IMR-90 (cell line): ENCODE measurements around the gene NEMP1. TPM values are rescaled to one million over a fixed set of nuclear protein-coding genes. Genes with fewer than 3 reads are reported as not detected.

Source experiments
- ATAC-seq: fragments of 200-7000 bp; cut with Tn5 transposase; 2 replicates; pipeline ENCODE4 v1.9.1; 2020; ENCODE audit warnings: low read depth, mild to moderate bottlenecking, moderate library complexity
- BruUV-seq: library from RNA; stranded (reverse); fragments of 400-500 nt; replicated peaks from 2 replicates; lab custom pipeline; 2021; lab: Mats Ljungman, UMichigan
- CTCF ChIA-PET: fragments of 300-600 bp; formaldehyde crosslinking; extraction: SDS; loops from one replicate; lab custom pipeline; 2021; ENCODE audit warnings: antibody characterized with exemption; lab: Yijun Ruan, JAX
- POLR2A ChIA-PET: fragments of 300-600 bp; sonication (Branson Sonifier 250); formaldehyde crosslinking; loops from one replicate; lab custom pipeline; 2022; ENCODE audit warnings: antibody characterized with exemption; ENCODE audit not compliant: unreplicated experiment; lab: Charles Lee
- DNase-seq: peaks from one replicate; pipeline ENCODE4 v3.0.0; 2013
- H2AFZ ChIP-seq: replicated peaks from 2 replicates; pipeline ENCODE3; 2013; ENCODE audit warnings: low read length, mild to moderate bottlenecking; ENCODE audit not compliant: poor library complexity
- H2AK5ac ChIP-seq: 2 replicates; pipeline ENCODE4 v1.6.1; 2013; ENCODE audit warnings: low read depth, low read length, inconsistent platforms
- H2AK9ac ChIP-seq: replicated peaks from 2 replicates; pipeline ENCODE3; 2013; ENCODE audit warnings: mild to moderate bottlenecking, low read depth, low read length, moderate library complexity; ENCODE audit not compliant: poor library complexity
- H2BK120ac ChIP-seq: 2 replicates; pipeline ENCODE4 v1.6.1; 2013; ENCODE audit warnings: low read depth, low read length, inconsistent platforms
- H2BK15ac ChIP-seq: 3 replicates; pipeline ENCODE4 v1.6.1; 2013; ENCODE audit warnings: low read depth, low read length, inconsistent platforms
- H2BK20ac ChIP-seq: 2 replicates; pipeline ENCODE4 v1.6.1; 2013; ENCODE audit warnings: low read depth, mild to moderate bottlenecking, inconsistent platforms, low read length, moderate library complexity
- H2BK5ac ChIP-seq: 2 replicates; pipeline ENCODE4 v1.6.1; 2013; ENCODE audit warnings: mild to moderate bottlenecking, low read depth, low read length, inconsistent platforms; ENCODE audit not compliant: poor library complexity, severe bottlenecking
- H3K14ac ChIP-seq: replicated peaks from 2 replicates; pipeline ENCODE4 v1.6.1; 2013; ENCODE audit warnings: low read depth, low read length, inconsistent platforms
- H3K18ac ChIP-seq: 2 replicates; pipeline ENCODE4 v1.6.1; 2013; ENCODE audit warnings: low read depth, low read length, control low read depth
- H3K23ac ChIP-seq: 2 replicates; pipeline ENCODE4 v1.6.1; 2013; ENCODE audit warnings: low read depth, low read length, inconsistent platforms
- H3K27ac ChIP-seq: 2 replicates; pipeline ENCODE4 v1.5.1; 2013; ENCODE audit warnings: mild to moderate bottlenecking, control low read depth, low read length; ENCODE audit not compliant: insufficient read depth
- H3K27me3 ChIP-seq: 2 replicates; pipeline ENCODE4 v1.6.1; 2013; ENCODE audit warnings: low read length; ENCODE audit not compliant: control insufficient read depth, insufficient read depth
- H3K36me3 ChIP-seq: 2 replicates; pipeline ENCODE4 v1.6.1; 2013; ENCODE audit warnings: low read length, mixed read lengths; ENCODE audit not compliant: control insufficient read depth, insufficient read depth
- H3K4ac ChIP-seq: 2 replicates; pipeline ENCODE4 v1.6.1; 2013; ENCODE audit warnings: low read depth, low read length, inconsistent platforms
- H3K4me1 ChIP-seq: 2 replicates; pipeline ENCODE4 v1.6.1; 2013; ENCODE audit warnings: low read length, mixed read lengths; ENCODE audit not compliant: control insufficient read depth, insufficient read depth
- H3K4me2 ChIP-seq: 2 replicates; pipeline ENCODE4 v1.6.1; 2013; ENCODE audit warnings: low read depth, mild to moderate bottlenecking, control low read depth, low read length, moderate library complexity
- H3K4me3 ChIP-seq: 2 replicates; pipeline ENCODE4 v1.5.1; 2013; ENCODE audit warnings: low read depth, mild to moderate bottlenecking, control low read depth, low read length, moderate library complexity; ENCODE audit not compliant: insufficient read depth
- H3K56ac ChIP-seq: 2 replicates; pipeline ENCODE4 v1.6.1; 2013; ENCODE audit warnings: low read length, inconsistent platforms; ENCODE audit not compliant: insufficient read depth; ENCODE audit errors: extremely low read depth
- H3K79me1 ChIP-seq, 2 experiments: 2 replicates each; pipeline ENCODE4 v1.6.1; 2013; ENCODE audit warnings: low read length in 2 of 2, inconsistent platforms in 1 of 2, low read depth in 1 of 2
- H3K9ac ChIP-seq: 2 replicates; pipeline ENCODE4 v1.6.1; 2013; ENCODE audit warnings: low read depth, low read length, control low read depth
- H3K9me1 ChIP-seq: 2 replicates; pipeline ENCODE4 v1.6.1; 2013; ENCODE audit warnings: low read length, inconsistent platforms; ENCODE audit not compliant: insufficient read depth
- H3K9me3 ChIP-seq: 2 replicates; pipeline ENCODE4 v1.6.1; 2013; ENCODE audit warnings: low read length; ENCODE audit not compliant: control insufficient read depth, insufficient read depth
- H4K20me1 ChIP-seq: 2 replicates; pipeline ENCODE4 v1.6.1; 2013; ENCODE audit warnings: low read length, inconsistent platforms; ENCODE audit not compliant: insufficient read depth
- H4K5ac ChIP-seq: 2 replicates; pipeline ENCODE4 v1.6.1; 2013; ENCODE audit warnings: mild to moderate bottlenecking, low read depth, low read length, control low read depth
- H4K8ac ChIP-seq, 2 experiments: 2 replicates each; pipeline ENCODE4 v1.6.1; 2013; ENCODE audit warnings: low read depth in 2 of 2, low read length in 2 of 2, control low read depth in 1 of 2, inconsistent platforms in 1 of 2
- H4K91ac ChIP-seq: 2 replicates; pipeline ENCODE4 v1.6.1; 2013; ENCODE audit warnings: low read depth, low read length, inconsistent platforms; ENCODE audit not compliant: insufficient read depth
- BHLHE40 ChIP-seq: fragments of 150-350 bp; IDR thresholded peaks from 2 replicates; pipeline ENCODE4 v1.6.1; 2016; ENCODE audit warnings: mild to moderate bottlenecking, low read depth, low read length
- CEBPB ChIP-seq: IDR thresholded peaks from 2 replicates; pipeline ENCODE4 v1.6.1; 2012; ENCODE audit warnings: low read depth, low read length, improper control_type of control experiment
- CHD1 ChIP-seq: IDR thresholded peaks from 2 replicates; pipeline ENCODE4 v1.6.1; 2012; ENCODE audit warnings: low read depth, low read length, improper control_type of control experiment
- CTCF ChIP-seq: conservative IDR thresholded peaks from 2 replicates; pipeline ENCODE4 v1.5.1; 2012; ENCODE audit warnings: mild to moderate bottlenecking, low read depth, low read length, improper control_type of control experiment
- FOS ChIP-seq: fragments of 150-350 bp; IDR thresholded peaks from 2 replicates; pipeline ENCODE4 v1.6.1; 2016; ENCODE audit warnings: low read depth, low read length
- MAFK ChIP-seq: IDR thresholded peaks from 2 replicates; pipeline ENCODE4 v1.6.1; 2012; ENCODE audit warnings: low read depth, low read length, improper control_type of control experiment
- MAZ ChIP-seq: IDR thresholded peaks from 2 replicates; pipeline ENCODE4 v1.6.1; 2012; ENCODE audit warnings: low read depth, mild to moderate bottlenecking, low read length, improper control_type of control experiment, moderate library complexity, borderline replicate concordance
- MXI1 ChIP-seq: IDR thresholded peaks from 2 replicates; pipeline ENCODE4 v1.6.1; 2012; ENCODE audit warnings: low read depth, mild to moderate bottlenecking, low read length, moderate library complexity, borderline replicate concordance
- NFE2L2 ChIP-seq: fragments of 150-350 bp; IDR thresholded peaks from 2 replicates; pipeline ENCODE4 v1.6.1; 2016; ENCODE audit warnings: low read depth, mild to moderate bottlenecking, low read length
- POLR2A ChIP-seq: IDR thresholded peaks from 2 replicates; pipeline ENCODE4 v1.6.1; 2012; ENCODE audit warnings: mild to moderate bottlenecking, low read depth, low read length
- RAD21 ChIP-seq: IDR thresholded peaks from 2 replicates; pipeline ENCODE4 v1.6.1; 2012; ENCODE audit warnings: low read length, improper control_type of control experiment
- RCOR1 ChIP-seq: IDR thresholded peaks from 2 replicates; pipeline ENCODE4 v1.6.1; 2012; ENCODE audit warnings: mild to moderate bottlenecking, low read length, improper control_type of control experiment; ENCODE audit not compliant: insufficient replicate concordance
- RFX5 ChIP-seq: IDR thresholded peaks from 2 replicates; pipeline ENCODE4 v1.8.0; 2012; ENCODE audit warnings: low read depth, mild to moderate bottlenecking, low read length, moderate library complexity
- SMC3 ChIP-seq: fragments of 150-350 bp; IDR thresholded peaks from 2 replicates; pipeline ENCODE4 v1.6.1; 2016; ENCODE audit warnings: low read depth, mild to moderate bottlenecking, antibody characterized with exemption, low read length, moderate library complexity
- USF2 ChIP-seq: fragments of 150-350 bp; IDR thresholded peaks from 2 replicates; pipeline ENCODE4 v1.6.1; 2017; ENCODE audit warnings: mild to moderate bottlenecking, antibody characterized with exemption, low read length, low read depth
- WGBS, 2 experiments: methylation state at CpG; one replicate each; pipeline versions ENCODE4 v1.1.5 to v1.1.7; 2013; ENCODE audit warnings: missing lambda C conversion rate in 2 of 2; ENCODE audit not compliant: insufficient read length in 1 of 2; ENCODE audit errors: extremely low coverage in 2 of 2; 5-methylcytosine and 5-hydroxymethylcytosine counted together
- dilution Hi-C: fragments of 300-500 bp; cut with HindIII; formaldehyde crosslinking; loops from one replicate; pipeline ENCODE4 v1.14.3; 2018; ENCODE audit warnings: low sequenced_read_pairs; ENCODE audit not compliant: unreplicated experiment
- in situ Hi-C: fragments of 300-500 bp; cut with MboI; formaldehyde crosslinking; loops from 3 replicates; pipeline ENCODE4 v1.14.3; 2019; ENCODE audit warnings: low sequenced_read_pairs, inconsistent platforms, mixed read lengths
- intact Hi-C: fragments of 100-400 bp; cut with micrococcal nuclease; formaldehyde crosslinking; loops from 2 replicates; pipeline ENCODE4 v1.10.0; 2022
- polyA plus RNA-seq, 3 experiments: library from polyadenylated mRNA; depleted of rRNA; stranded (reverse); fragments of >200 nt; gene quantifications; 2 replicates each; pipeline ENCODE4 v1.2.3, GENCODE V29; 2012; ENCODE audit warnings: low replicate concordance in 1 of 3
- total RNA-seq: library from RNA; depleted of rRNA; stranded (reverse); fragments of >200 nt; gene quantifications from 2 replicates; pipeline ENCODE4 v1.2.3, GENCODE V29; 2012
- TF ChIP-seq, protein P1 (sequence below): fragments of 150-350 bp; IDR thresholded peaks from 2 replicates; pipeline ENCODE4 v1.6.1; 2016; ENCODE audit warnings: low read depth, mild to moderate bottlenecking, low read length, moderate library complexity, borderline replicate concordance

Gene NEMP1
- total and polyA plus RNA-seq, 2 of the 4 experiments (the other 2 are of a cell fraction), result 8.9 to 10.9 TPM

GRCh38 chr12:57116580-57117281 is 38.1 kb upstream of the NEMP1 start:
- WGBS, 2 experiments, result 84% methylated on average over 4 of the region's 5 CpGs; no CpG with 5 or more reads in 1 of the 2 experiments
- no peak overlapping the region for H2BK5ac ChIP-seq
- dilution Hi-C loops, result no loop called here
- H3K9ac ChIP-seq, result no peak overlapping the region
- DNase-seq, result no peak
- intact Hi-C loops, result no loop called here
- H3K4ac ChIP-seq, result no peak overlapping the region
- CTCF ChIA-PET, result no interaction called here
- H3K4me1 ChIP-seq, result peaks cover 8% of the 10 kb centered on the region
- no peak overlapping the region for H2BK15ac ChIP-seq
- H3K27ac ChIP-seq, result no peak overlapping the region
- H3K79me1 ChIP-seq, result 0 out of 4 replicates have a peak, but pooled peaks cover 0 to 3% of the 10 kb centered on the region in 2 experiments
- H3K9me3 ChIP-seq, result no peaks in the 10 kb centered on the region
- peaks cover 8% of the 10 kb centered on the region for H3K9me1 ChIP-seq
- no peak overlapping the region for H3K4me2 ChIP-seq
- H3K36me3 ChIP-seq, result no peaks in the 10 kb centered on the region
- no peak overlapping the region for H2AFZ ChIP-seq
- H2BK20ac ChIP-seq, result no peak overlapping the region
- no peak overlapping the region for H4K5ac ChIP-seq
- peaks cover 3% of the 10 kb centered on the region; the same call in 1 of the 2 replicates for H4K20me1 ChIP-seq
- no peak overlapping the region for H2AK9ac ChIP-seq
- TF ChIP-seq RAD21, result no peak
- TF ChIP-seq BHLHE40, result no peak
- no peak for TF ChIP-seq MAZ
- no peak for TF ChIP-seq USF2
- no peak for TF ChIP-seq MXI1
- no peak for TF ChIP-seq MAFK
- no peak for TF ChIP-seq RFX5
- no peak for TF ChIP-seq CEBPB
- TF ChIP-seq RCOR1, result no peak
- TF ChIP-seq, protein P1, sequence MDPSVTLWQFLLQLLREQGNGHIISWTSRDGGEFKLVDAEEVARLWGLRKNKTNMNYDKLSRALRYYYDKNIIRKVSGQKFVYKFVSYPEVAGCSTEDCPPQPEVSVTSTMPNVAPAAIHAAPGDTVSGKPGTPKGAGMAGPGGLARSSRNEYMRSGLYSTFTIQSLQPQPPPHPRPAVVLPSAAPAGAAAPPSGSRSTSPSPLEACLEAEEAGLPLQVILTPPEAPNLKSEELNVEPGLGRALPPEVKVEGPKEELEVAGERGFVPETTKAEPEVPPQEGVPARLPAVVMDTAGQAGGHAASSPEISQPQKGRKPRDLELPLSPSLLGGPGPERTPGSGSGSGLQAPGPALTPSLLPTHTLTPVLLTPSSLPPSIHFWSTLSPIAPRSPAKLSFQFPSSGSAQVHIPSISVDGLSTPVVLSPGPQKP, result no peak
- no peak for TF ChIP-seq SMC3
- TF ChIP-seq CTCF, result no peak
- TF ChIP-seq CHD1, result no peak
- no peak for TF ChIP-seq NFE2L2
- no peak for TF ChIP-seq FOS
- TF ChIP-seq POLR2A, result no peak
- H3K23ac ChIP-seq, result no peak overlapping the region
- H2AK5ac ChIP-seq, result 0 out of 2 replicates have a peak overlapping the region, but pooled peaks have one; percentile 21
- POLR2A ChIA-PET, result no interaction called here
- no peak overlapping the region for H3K56ac ChIP-seq
- H3K4me3 ChIP-seq, result no peak overlapping the region
- no TSS peak for BruUV-seq
- in situ Hi-C loops, result no loop called here
- H4K8ac ChIP-seq, result no peak overlapping the region
- no peaks in the 10 kb centered on the region for H3K27me3 ChIP-seq
- H4K91ac ChIP-seq, result no peak overlapping the region
- H2BK120ac ChIP-seq, result no peak overlapping the region
- H3K18ac ChIP-seq, result no peak overlapping the region
- no peak for ATAC-seq
- H3K14ac ChIP-seq, result no peak overlapping the region
